Measurements from ENCODE around the gene DIP2C.

DIP2C gene

DNA sequence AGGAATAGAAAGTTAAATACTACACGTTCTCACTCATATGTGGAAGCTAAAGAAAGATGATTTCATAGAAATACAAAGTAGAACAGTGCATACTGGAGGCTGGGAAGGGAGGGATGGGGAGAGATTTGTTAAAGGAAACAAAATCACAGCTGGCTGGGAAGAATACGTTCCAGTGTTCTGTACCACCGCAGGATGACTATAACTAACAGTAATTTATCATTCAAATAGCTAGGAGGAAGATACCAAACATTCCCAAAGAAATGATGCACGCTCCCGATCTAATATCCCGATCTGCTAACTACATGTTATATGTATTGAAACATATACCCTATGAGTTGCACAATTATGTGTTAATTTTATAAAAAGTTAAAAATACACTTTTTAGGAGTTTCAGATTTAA lies 391.9 kb downstream of the DIP2C start:
- DNase-seq (ENCODE audit: low spot score): no peak

DNA sequence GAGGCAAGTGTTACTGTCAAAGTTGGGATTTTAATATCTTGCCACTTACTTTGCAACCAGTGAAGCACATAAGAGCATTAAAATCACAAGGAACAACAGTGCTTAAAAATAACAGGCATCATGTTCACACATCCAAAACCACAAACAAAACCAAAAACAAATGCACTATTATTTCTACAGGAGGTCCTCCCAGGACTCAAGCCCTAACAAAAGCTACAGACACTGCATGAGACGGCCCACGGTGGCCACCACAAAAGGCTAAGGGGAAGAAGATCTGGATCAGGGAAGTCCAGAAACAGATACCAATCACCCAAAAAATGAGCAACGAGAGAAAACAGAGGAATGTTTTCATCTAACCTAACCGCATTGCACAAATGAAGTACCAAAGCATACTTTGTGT lies 395.8 kb downstream of the DIP2C start:
- no peak for DNase-seq (ENCODE audit: low spot score)

DNA sequence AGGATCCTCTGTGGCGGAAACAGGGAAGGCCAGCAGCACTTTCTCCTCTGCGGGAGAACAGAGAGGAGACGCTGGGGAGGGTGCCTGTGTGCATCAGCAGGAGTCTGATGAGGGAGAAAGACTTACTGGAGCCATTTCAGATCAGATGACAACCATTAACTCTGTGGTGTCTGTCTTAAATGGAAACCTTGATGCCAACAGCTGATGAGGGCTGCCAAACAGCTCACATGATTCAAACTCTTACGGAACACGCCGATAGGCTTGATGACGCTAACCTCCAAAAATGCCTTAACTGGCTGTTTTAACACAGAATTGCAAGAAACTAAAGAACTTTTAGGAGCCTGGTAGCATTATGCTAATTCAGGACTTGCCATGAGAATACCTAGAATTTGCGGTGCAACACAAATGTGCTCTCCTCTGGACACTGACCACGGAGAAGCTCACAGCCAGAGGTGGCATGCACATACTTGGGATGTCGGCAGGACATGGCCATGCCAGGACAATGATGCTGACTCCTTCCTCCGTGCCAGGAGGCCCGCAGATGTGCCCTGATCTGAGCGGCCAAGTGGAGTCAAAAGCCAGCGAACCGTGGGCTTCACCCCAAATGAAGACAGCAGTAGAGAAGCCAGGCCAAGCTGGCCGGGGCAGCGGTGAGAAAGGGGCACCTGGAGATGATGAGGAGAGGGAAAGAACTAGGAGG lies 399.3 kb downstream of the DIP2C start:
- no peak for DNase-seq (ENCODE audit: low spot score)

DNA sequence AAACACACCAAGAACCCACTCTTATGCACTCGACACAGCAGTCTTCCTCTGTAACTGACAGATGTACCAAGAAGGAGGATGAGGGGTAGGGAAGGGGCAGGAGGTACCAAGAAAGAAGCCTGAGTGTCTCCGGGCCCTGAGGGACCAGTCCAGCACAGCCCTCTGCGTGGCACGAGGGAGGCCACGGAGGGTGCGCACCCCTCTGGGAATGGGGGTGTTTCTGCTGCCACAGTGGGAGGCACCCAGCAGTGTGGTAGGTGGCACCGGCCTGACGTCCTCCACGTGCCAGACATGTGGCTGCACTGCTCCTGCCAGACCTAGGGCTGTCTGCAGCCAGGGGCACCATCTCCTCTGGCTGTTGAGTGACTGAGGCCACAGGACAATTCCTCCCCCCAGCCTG lies 399.9 kb downstream of the DIP2C start:
- no peak for DNase-seq (ENCODE audit: low spot score)

DNA sequence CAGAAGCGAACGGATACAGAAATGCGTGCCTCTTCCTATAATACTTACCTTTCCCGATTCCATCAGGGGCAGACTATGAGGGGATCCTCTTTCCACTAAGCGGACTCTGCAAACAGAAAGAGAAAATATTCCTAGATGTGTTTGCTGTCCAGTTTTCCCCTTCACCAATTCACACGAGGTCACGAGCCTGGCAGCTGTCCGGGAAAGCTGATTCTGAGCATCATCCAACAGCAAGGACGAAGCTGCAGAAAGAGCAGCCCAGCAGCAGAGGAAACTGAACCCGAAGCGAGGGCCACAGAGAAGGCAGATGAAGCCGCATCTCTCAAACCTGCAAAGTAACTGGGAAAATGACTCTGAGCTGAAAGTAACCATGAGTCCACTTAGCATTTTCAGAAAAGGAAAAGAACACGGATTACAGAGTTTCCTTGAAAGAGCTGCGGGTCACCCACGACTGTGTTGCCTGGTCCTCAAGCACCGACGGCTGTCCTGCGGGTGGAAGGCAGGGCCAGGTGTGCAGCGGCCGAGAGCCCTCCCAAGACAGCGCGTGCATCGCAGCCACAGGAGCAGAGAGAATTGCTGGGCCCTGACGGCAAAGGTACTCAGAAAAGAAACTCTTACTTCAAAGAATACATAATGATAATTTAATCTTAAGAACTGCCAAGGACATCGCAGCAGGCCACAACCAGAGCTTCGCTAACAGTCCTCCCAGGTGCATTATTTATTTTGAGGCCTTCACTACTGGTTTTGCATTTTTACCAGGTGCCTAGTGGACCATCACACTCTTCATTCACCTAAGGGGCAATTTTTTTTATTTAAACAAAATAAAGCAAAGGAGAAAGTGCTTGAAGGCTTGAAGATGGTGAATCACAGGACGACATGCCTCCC lies 400.9 kb downstream of the DIP2C start:
- DNase-seq (ENCODE audit: low spot score): no peak

DNA sequence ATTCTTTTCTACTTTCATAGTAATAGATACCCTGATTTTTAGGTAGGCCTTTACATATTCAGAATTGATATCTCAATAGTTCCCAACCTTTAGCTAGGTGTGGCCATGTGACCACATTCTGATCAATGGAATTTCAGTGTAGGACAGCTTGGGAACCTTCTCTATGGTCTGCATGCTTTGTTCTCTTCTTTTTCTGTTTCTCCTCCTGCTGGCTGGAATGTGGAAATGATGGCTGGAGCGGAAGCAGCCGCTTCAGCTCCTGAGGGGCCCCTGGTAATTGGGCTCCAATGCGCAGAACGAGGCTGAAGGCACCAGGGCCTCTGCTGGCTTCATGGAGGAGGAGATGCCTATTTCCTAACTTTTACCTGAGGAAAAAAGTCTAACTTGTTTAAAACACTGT lies 401.7 kb downstream of the DIP2C start:
- no peak for DNase-seq (ENCODE audit: low spot score)

DNA sequence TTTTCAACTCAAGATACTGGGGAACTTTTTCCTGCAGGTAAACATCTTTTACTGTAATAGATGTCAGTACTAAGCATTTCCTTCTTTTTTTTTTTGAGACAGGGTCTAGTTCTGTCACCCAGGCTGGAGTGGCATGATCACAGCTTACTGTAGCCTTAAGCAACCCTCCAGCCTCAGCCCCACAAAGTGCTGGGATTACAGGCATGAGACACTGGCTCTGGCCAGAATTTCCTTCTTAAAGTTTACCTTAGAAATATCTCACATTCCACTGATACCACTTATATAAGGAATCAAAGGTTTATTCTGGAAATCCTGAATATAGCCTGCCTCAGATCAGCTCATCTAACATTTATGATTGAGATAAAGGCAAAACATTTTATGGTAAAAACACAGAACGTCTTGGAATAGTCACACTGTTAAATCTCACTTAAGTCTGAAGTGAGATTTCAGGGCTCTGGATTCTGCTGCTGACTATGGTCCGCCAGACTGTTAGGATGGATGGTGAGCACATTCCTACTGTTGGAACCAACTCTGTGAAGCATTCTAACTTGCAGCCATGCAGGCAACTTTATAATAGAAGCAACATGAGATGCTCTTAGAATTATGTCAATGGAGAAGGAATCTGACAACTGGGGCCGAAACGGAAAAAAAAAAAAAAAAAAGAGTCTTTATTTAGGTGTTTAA lies 402.3 kb downstream of the DIP2C start:
- DNase-seq (ENCODE audit: low spot score): no peak

DNA sequence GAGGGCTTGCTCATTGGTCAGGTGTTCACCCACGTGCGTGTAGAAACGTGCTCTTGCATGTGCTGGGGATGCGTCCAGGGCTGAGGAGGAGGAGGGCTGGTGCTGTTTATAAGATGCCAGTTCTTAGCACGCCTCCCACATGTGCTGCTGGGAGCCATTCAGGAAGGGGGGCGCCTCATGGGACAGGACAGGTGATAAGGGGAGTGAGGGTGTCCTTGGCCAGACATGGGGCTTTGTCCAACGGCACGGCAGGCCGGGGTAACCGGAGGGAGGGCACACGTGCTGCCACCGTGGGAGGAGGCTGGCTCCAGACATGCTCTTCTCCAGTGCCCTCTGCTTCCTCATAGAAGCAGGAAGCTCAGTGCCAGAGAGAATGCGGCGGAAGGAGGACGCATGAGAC lies 404.3 kb downstream of the DIP2C start:
- no peak for DNase-seq (ENCODE audit: low spot score)

DNA sequence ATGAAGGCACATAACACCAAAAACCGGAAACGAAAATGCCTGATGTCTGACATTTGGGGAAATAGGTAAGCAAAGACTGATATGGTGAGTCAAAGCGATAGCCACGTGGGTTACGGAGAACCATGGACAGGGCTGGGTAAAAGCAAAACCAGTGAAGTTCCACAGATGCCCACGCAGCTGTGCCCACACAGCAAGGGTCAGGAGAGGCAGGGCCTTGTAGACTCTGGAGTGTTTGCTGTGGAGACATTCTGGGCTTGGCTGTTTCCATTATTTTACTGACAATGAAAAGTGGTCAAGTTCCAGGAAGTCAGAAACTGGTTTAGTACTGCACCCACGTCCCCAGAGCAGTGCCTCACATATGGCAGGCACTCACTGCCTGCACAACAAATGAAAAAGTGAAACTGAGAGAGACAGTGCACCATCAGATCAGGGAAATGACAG lies 405.5 kb downstream of the DIP2C start:
- no peak for DNase-seq (ENCODE audit: low spot score)

DNA sequence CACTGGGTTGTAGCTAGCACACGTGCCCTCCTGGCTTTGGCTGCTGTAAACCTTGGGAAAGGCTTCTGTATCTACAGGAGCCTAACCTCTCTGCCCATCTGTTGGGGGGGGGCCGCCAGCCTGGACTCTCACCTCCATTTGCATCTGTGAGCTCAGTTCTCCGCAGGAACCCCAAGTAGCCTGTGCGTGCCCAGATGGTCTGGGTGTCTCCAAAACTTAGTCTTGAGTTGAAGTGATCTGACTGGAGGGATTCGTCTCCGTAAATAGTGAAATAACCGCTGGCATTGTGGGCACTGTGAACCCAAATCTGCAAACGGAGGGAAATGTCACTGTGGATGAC lies 406.4 kb downstream of the DIP2C start:
- DNase-seq (ENCODE audit: low spot score): no peak

DNA sequence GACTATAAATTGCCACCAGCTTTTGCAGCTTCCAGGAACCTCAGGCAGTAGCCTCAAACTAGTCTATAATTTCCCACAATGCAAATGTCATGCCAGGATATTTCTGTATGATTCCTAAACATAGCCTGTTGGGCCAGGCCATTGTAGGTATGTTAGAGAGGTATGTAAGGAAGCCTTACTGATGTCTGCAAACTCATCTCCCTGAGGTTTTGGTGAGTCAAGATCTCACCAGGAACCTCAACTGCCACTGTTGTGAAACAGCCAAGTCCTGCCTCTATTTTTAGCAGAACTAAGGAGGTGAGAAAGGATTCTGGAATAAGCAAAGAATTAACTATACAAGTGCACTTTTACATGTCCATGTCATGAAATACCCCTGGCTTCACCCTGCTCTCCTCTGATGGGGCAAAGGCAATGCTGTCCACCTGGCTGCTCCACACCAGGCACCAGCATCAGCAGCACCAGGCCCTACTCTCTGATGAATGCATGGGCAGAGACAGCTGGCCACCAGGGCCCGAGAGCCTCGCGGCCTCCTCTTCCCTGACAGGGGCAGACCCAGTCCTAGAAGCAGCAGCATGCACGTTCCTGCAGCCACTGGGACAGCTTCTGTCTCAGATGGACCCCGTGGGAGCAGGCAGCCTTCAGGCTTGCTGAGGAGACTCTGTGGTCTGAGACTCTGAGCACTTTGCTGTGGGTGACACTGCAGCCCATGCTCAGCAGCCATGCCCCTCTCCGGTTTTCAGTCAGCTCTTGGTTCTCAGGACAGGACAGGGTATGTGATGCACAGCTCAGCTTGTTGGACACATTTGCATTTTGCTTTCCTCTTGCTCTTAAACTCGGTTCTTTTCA lies 407.0 kb downstream of the DIP2C start:
- no peak for DNase-seq (ENCODE audit: low spot score)

DNA sequence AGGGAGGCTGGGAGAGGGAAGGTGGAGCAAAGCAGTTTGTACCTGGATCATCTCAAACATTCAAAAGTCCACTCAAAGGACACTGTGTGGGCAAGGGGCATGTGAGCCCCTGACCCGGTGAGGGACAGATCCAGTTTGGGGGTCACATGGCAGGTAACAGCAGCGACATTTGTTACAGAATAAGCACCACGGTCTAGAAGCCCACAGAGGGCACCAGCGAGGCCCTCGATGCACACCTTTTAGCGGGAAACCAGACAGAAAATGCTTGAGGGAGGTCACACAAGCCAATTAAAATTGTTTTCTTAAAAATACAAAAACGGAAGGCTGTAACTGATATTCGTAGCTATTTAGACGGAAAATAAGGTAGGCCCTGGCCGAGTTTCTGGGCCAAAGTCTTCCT lies 409.8 kb downstream of the DIP2C start:
- DNase-seq (ENCODE audit: low spot score): no peak

DNA sequence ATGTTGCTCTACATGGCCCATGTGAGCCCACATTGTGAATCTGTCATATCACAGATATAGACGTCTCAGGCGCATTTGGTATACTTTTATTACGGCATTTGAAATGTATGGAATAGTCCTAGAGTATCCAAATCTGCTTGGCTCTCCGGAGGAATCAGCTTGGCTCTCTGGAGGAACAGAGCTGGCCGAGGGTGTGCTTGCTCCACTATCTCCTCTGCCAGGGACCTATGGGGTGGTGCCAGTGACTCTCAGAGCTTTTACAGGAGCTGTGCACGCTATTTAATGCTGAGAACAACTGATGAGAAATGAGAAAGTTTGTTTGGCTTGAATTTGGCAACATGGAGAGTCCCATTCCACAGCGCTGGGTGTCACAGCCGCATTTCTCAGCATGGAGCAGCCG lies 410.2 kb downstream of the DIP2C start:
- no peak for DNase-seq (ENCODE audit: low spot score)

DNA sequence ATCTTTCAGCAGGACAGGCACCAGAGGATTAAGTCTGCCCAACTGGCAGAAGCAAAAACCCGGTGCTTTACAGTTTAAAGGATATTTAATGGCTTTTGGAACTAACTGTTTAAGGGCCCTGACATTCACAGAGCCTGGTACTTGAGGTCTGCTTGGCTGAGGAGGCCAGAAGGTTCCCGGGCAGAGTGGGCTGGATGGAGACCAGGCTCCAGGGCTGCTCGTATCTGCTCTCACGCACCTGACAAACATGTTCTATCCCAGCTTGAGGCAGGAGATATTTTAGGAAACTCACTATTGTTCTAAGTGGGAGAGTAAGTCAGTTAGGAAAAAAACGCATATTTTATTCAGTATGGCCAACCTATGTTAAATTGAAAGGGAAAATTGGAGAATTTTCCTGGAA lies 410.8 kb downstream of the DIP2C start:
- DNase-seq (ENCODE audit: low spot score): no peak

DNA sequence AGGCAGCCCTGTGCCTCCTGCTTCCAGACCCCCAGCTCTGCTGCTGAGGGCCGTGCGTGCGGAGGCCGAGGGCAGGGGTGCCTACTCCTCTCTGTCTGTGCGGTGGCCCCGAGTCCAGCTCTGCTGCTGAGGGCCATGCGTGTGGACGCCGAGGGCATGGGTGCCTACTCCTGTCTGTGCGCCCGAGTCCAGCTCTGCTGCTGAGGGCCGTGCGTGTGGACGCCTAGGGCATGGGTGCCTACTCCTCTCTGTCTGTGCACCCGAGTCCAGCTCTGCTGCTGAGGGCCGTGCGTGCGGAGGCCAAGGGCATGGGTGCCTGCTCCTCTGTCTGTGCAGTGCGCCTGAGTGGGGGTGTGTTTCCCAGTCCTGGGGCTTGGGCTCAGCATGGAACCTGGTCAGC lies 411.5 kb downstream of the DIP2C start:
- DNase-seq (ENCODE audit: low spot score): no peak

DNA sequence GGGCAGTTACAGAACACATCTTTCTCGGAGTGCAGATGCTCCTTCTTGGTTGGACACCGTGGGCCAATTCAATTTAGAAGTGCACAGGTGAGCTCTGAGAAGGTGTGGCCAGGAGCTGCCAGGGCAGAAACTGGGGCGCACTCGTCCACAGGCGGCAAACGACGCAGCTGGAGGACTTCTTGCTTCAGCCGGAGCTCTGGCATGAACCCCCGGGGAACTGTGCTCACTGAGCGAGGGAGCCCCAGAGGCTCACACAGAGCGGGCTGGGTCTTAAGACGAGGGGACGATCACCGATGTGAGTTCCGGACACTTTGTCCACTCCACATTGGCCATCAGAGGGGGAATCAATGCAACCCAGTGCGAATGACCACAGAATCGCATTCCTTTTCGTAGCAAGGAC lies 413.8 kb downstream of the DIP2C start:
- no peak for DNase-seq (ENCODE audit: low spot score)

DNA sequence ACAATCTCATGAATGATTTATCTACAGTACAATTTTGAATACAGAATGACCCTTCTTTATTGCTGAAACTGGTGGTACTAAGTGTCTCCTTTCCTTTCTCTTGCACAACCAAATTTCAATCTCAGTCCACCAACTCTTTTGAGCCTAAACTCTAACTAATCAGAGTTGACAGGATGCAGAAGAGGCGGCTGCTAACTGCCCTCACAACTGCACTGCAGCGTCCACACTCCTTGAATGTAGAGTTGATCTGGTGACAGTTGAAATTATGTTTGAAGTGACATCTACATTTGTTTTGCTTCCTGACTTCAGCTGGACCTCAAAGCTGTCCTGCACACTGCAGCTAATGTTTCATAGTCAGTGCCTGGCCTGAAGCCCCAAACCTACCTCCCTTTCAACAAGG lies 414.6 kb downstream of the DIP2C start:
- no peak for DNase-seq (ENCODE audit: low spot score)

DNA sequence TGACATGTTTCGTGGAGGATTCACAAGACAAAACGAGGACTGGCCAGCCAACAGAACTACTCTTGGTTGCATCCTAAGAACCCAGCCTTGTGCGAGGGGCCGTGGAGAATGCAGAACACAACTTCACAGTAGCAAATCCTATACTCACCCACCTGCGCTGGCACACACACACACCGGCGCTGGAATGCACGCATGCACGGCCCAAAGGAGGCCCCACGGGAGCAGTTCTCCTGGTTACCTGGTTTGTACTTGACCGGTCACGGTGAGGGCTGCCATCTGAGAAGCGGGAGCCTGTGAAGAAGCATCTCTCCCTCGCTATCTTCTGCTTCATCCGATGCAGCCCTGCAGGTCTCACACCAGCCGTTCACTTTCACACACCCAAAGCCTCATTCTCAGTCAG lies 416.4 kb downstream of the DIP2C start:
- no peak for DNase-seq (ENCODE audit: low spot score)

DNA sequence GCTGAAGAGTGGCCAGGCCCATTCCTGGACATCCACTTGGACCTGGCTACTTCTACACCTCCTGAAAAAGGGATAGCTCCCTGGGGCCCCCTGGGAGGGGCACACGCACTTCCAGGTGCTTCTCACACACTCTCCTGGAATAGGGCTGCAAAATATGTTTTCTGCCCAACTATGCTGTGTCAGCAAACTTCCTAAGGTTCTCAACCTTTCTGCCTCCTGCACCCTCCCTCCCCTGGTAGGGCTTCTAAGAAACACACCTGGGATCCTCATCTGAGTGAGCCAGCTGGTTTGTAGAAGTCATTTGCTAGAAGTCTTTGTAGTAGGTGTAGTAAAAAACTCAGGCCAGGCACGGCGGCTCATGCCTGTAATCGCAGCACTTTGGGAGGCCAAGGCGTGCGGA lies 417.7 kb downstream of the DIP2C start:
- DNase-seq (ENCODE audit: low spot score): no peak

DNA sequence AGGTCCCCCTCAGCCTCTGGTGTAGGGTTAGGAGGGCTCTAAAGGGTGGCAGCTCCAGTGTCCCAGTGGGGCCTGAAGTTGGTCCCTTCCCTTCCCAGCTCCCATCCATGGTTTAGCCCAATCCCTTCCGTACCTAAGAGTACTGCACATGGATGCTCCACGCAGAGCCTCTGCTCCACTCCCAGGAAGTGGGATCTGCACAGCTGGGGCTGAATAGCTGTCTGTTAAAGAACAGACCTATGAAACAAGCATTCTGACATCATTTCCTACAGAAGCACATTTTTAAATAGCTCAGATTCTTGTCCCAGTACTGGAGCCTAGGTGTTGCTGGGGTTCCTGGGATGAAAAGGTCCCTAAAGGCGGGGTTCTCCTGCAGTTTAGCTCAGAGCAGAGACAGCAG lies 418.3 kb downstream of the DIP2C start:
- DNase-seq (ENCODE audit: low spot score): no peak

DNA sequence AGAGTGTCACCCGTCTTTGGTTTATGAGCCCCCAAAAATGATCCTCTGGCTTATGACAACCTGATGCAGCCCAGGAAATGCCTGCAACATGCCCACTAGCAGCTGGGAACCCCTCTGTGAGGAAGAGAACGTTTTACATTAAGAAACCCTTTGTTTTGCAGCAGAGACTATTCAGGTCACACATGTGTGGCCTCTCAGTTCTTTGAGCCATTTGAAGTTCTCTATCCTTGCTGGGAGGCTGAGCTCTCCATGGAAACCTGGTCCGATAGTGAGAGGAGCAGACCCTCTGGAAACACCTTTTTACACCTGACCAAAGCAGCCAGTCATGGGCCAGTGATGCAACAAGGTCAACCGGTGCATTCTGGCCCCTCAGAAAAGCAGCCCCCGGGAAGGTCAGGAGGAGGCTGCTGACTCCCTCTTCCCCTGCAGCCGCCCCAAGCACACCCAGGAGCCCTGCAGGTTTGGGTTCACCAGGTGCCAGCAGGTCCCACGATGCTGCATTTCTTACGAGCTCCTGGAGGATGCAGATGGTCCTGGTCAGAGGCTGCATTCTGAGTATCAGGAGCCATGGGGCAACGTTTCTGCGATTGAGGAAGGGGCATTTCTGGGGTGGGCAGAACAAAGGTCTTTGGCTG lies 419.9 kb downstream of the DIP2C start:
- DNase-seq (ENCODE audit: low spot score): no peak

DNA sequence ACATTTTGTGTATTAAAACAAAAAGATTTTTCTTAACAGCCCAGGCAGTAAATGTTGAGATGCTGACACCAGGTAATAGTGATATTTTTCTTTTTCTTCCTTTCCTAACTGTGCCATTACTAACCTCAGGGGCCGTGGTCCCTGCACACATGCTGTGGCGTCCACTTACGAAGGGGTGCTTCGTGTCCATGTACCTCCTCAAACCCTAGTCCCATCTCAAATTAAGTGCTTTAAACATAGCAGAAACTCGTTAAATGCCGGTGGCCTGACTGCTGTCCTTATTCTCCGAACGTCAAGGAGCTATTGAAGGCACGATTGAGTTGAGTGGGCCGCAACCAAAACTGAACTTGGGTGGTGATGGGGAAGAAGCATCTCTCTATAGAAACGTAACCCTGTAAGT lies 421.8 kb downstream of the DIP2C start:
- no peak for DNase-seq (ENCODE audit: low spot score)

Data from CD4-positive, alpha-beta T cell treated with Interleukin-15 for 4 hours (primary cell).